ENCODE measurements around the gene ERN1. TPM values are rescaled to one million over a fixed set of nuclear protein-coding genes. Genes with fewer than 3 reads are reported as not detected.
"Not testable (repeated sequence)": the region's sequence is repeated elsewhere in the genome, so short reads cannot be mapped to it uniquely, and the experiment has no call there.

ERN1 gene
- total and polyA plus RNA-seq, 2 donors (not counting 3 experiments of a cell fraction or from before 2014, with no cell fraction given), result 9.1 to 21.5 TPM

DNA sequence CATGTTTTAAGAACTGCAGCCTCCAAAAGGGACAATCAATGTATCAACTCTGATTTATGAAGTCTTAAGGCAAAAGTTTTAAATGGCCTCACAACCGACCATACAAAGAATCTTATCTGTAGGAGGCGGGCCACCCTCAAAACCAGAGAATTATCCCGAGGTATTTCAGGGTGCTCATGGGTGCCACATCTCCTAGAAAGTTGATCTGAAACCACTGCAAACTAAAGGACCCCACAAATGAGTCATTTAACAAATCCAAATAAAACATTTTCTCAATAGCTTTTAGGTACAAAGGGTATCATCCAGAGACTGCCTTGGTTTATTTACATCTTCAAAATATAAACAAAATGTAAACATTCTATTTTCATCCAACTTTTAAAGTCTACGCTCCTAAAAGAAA lies 6.8 kb downstream of the ERN1 start:
- peaks cover 2% of the 10 kb centered on the region for H3K4me1 ChIP-seq (ENCODE audit: control insufficient read depth, extremely low read depth, insufficient read depth, low read length)
- H4K20me1 ChIP-seq (replicated peaks; ENCODE audit: control insufficient read depth, extremely low read depth, insufficient read depth, low read length), result no peaks in the 10 kb centered on the region
- H3K9me1 ChIP-seq (replicated peaks; ENCODE audit: control insufficient read depth, extremely low read depth, insufficient read depth, low read length), result no peaks in the 10 kb centered on the region
- intact Hi-C loops (cut with micrococcal nuclease) (no loop called here), dilution Hi-C loops (cut with MboI; ENCODE audit: extremely low pct_ligation_motif_present, low sequenced_read_pairs) (no loop called here)
- FAIRE-seq (peak; percentile 12), DNase-seq (ENCODE audit: low read depth, low spot score) (no peak)
- H3K27me3 ChIP-seq (ENCODE audit: control insufficient read depth in 2 of 2, insufficient read depth in 2 of 2, low read length in 2 of 2), result no peaks in the 10 kb centered on the region
- CTCF ChIA-PET, result interaction anchor here (1.6 to 2.0 kb wide), 2 partner anchors 9 to 10 kb away, joined by 4 to 8 read pairs; no protein-coding TSS in a partner anchor
- no peak overlapping the region for H3K4me3 ChIP-seq (replicated peaks in 1 of 3; ENCODE audit: insufficient read depth in 1 of 3, low read depth in 1 of 3, low read length in 3 of 3)
- BruUV-seq (replicated peaks), result no TSS peak
- H3K79me2 ChIP-seq (ENCODE audit: control insufficient read depth, insufficient read depth, low read length), result peaks cover 28% of the 10 kb centered on the region
- no peak overlapping the region for H2AFZ ChIP-seq (ENCODE audit: low read depth, low read length)
- H3K36me3 ChIP-seq (ENCODE audit: control insufficient read depth in 2 of 2, extremely low read depth in 1 of 2, insufficient read depth in 2 of 2, low read length in 2 of 2), result no peaks in the 10 kb centered on the region
- POLR2A ChIA-PET, result no interaction called here
- no peak for TF ChIP-seq JUN (IDR thresholded peaks at IDR 0.05; ENCODE audit: borderline replicate concordance, insufficient read depth, insufficient read length, low read depth)
- TF ChIP-seq POLR2AphosphoS5 (IDR thresholded peaks at IDR 0.05; ENCODE audit: insufficient read depth, low read depth, low read length), result no peak
- TF ChIP-seq GATA2 (IDR thresholded peaks at IDR 0.05; ENCODE audit: insufficient read depth, insufficient read length, low read depth, low read length), result no peak
- no peak for TF ChIP-seq POLR2A (IDR thresholded peaks at IDR 0.05; ENCODE audit: low read depth, low read length)
- TF ChIP-seq MAX (IDR thresholded peaks at IDR 0.05; ENCODE audit: insufficient read depth, insufficient read length), result no peak
- TF ChIP-seq CTCF (IDR thresholded peaks at IDR 0.05; ENCODE audit: extremely low read depth in 1 of 2, insufficient read depth in 1 of 2, low read depth in 1 of 2, low read length in 2 of 2), result no peak
- TF ChIP-seq FOS (IDR thresholded peaks at IDR 0.05; ENCODE audit: borderline replicate concordance, insufficient read depth, low read length), result no peak
- no peak for TF ChIP-seq MYC (IDR thresholded peaks at IDR 0.05; ENCODE audit: low read depth, low read length)
- no peak for TF ChIP-seq EZH2 (IDR thresholded peaks at IDR 0.05; ENCODE audit: borderline replicate concordance, low read depth, low read length, severe bottlenecking)
- H3K9ac ChIP-seq (replicated peaks; ENCODE audit: extremely low read depth, insufficient read depth, low read length), result no peak overlapping the region
- no peak overlapping the region for H3K4me2 ChIP-seq (ENCODE audit: insufficient read depth, low read length)
- no peaks in the 10 kb centered on the region for H3K9me3 ChIP-seq (replicated peaks; ENCODE audit: control insufficient read depth, insufficient read depth, low read length)
- no peak overlapping the region for H3K27ac ChIP-seq (ENCODE audit: insufficient read depth, low read depth, low read length)

GRCh38 chr17:64120972-64121786 lies 8.8 kb downstream of the ERN1 start:
- DNase-seq (ENCODE audit: low read depth, low spot score); H3K9me1 ChIP-seq (replicated peaks; ENCODE audit: control insufficient read depth, extremely low read depth, insufficient read depth, low read length); H3K4me3 ChIP-seq (replicated peaks in 1 of 3; ENCODE audit: insufficient read depth in 1 of 3, low read depth in 1 of 3, low read length in 3 of 3); FAIRE-seq; H3K9me3 ChIP-seq (replicated peaks; ENCODE audit: control insufficient read depth, insufficient read depth, low read length); H3K27me3 ChIP-seq (ENCODE audit: control insufficient read depth in 2 of 2, insufficient read depth in 2 of 2, low read length in 2 of 2); H3K36me3 ChIP-seq (ENCODE audit: control insufficient read depth in 2 of 2, extremely low read depth in 1 of 2, insufficient read depth in 2 of 2, low read length in 2 of 2); H3K27ac ChIP-seq (ENCODE audit: insufficient read depth, low read depth, low read length); H3K4me2 ChIP-seq (ENCODE audit: insufficient read depth, low read length); BruUV-seq (replicated peaks); H3K9ac ChIP-seq (replicated peaks; ENCODE audit: extremely low read depth, insufficient read depth, low read length); H4K20me1 ChIP-seq (replicated peaks; ENCODE audit: control insufficient read depth, extremely low read depth, insufficient read depth, low read length); dilution Hi-C loops (cut with MboI; ENCODE audit: extremely low pct_ligation_motif_present, low sequenced_read_pairs); H3K4me1 ChIP-seq (ENCODE audit: control insufficient read depth, extremely low read depth, insufficient read depth, low read length); POLR2A ChIA-PET; H2AFZ ChIP-seq (ENCODE audit: low read depth, low read length); intact Hi-C loops (cut with micrococcal nuclease): not testable (repeated sequence)
- CTCF ChIA-PET, result interaction anchor here (1.0 to 2.0 kb wide), 4 partner anchors 12 to 92 kb away, joined by 4 to 8 read pairs (median 5); no protein-coding TSS in a partner anchor
- peaks cover 16% of the 10 kb centered on the region for H3K79me2 ChIP-seq (ENCODE audit: control insufficient read depth, insufficient read depth, low read length)
